Mucosa of rectum (tissue), 2 donors: ENCODE measurements around the gene GLB1L2.

Experiments
- H3K27ac ChIP-seq, 2 donors: one replicate each; pipeline ENCODE4 v1.7.0; 2013; ENCODE audit warnings: inconsistent platforms in 2 of 2, low read depth in 2 of 2, low read length in 2 of 2
- H3K27me3 ChIP-seq, 2 donors: one replicate each; pipeline ENCODE4 v1.7.0; 2013; ENCODE audit warnings: low read length in 2 of 2; ENCODE audit not compliant: control insufficient read depth in 2 of 2, insufficient read depth in 2 of 2
- H3K36me3 ChIP-seq, 2 donors: one replicate each; pipeline ENCODE4 v1.7.0; 2013; ENCODE audit warnings: low read length in 2 of 2; ENCODE audit not compliant: control insufficient read depth in 2 of 2, insufficient read depth in 2 of 2
- H3K4me1 ChIP-seq, 2 donors: one replicate each; pipeline ENCODE4 v1.7.0; 2013; ENCODE audit warnings: low read length in 2 of 2, mild to moderate bottlenecking in 1 of 2; ENCODE audit not compliant: control insufficient read depth in 2 of 2, insufficient read depth in 2 of 2
- H3K4me3 ChIP-seq, 2 donors: one replicate each; pipeline ENCODE4 v1.7.0; 2013; ENCODE audit warnings: low read length in 2 of 2
- H3K9ac ChIP-seq, 2 donors: one replicate each; pipeline ENCODE4 v1.7.0; 2013; ENCODE audit warnings: low read length in 2 of 2, low read depth in 1 of 2, mild to moderate bottlenecking in 1 of 2
- H3K9me3 ChIP-seq, 2 donors: one replicate each; pipeline ENCODE4 v1.7.0; 2013; ENCODE audit warnings: low read length in 2 of 2; ENCODE audit not compliant: control insufficient read depth in 2 of 2
- donor health status: healthy.
- donor health status: Normal muscosa, but diverticular disease.

Gene GLB1L2

DNA sequence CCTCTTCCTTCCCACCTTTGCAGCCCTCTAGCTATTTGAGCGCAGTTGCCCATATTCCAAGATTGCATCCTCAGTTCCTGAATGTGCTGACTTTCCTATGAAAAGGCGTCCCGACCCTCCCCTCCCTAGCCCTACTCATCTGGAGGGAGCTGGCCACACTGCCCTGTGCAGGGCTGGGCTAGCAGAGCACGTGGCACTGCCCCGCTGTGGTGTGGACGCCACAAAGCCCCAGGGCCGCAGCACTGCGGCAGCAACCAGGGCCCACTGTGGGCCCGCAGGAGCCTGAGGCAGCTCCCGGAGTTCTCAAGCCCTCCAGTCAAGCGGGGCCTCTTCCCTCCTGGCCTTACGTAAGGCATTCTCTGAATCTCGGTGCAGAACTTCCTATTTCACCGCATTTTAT is 52.6 kb downstream of the GLB1L2 start:
- no peaks in the 10 kb centered on the region for H3K36me3 ChIP-seq
- H3K27ac ChIP-seq, result no peak overlapping the region
- no peak overlapping the region for H3K4me3 ChIP-seq
- no peaks in the 10 kb centered on the region for H3K9me3 ChIP-seq
- peaks cover 0 to 2% of the 10 kb centered on the region in 2 donors for H3K4me1 ChIP-seq
- H3K27me3 ChIP-seq, result peaks cover 0 to 4% of the 10 kb centered on the region in 2 donors
- H3K9ac ChIP-seq, result no peak overlapping the region

GRCh38 chr11:134385171-134385570 is 53.4 kb downstream of the GLB1L2 start:
- no peak overlapping the region for H3K27ac ChIP-seq
- H3K36me3 ChIP-seq, result no peaks in the 10 kb centered on the region
- peaks cover 0 to 4% of the 10 kb centered on the region in 2 donors for H3K27me3 ChIP-seq
- H3K4me3 ChIP-seq, result no peak overlapping the region
- H3K9ac ChIP-seq, result no peak overlapping the region
- H3K4me1 ChIP-seq, result peaks cover 0 to 2% of the 10 kb centered on the region in 2 donors
- H3K9me3 ChIP-seq, result no peaks in the 10 kb centered on the region

GRCh38 chr11:134385774-134386565 is 54.2 kb downstream of the GLB1L2 start:
- no peak overlapping the region for H3K9ac ChIP-seq
- H3K4me1 ChIP-seq, result peaks cover 0 to 2% of the 10 kb centered on the region in 2 donors
- no peaks in the 10 kb centered on the region for H3K9me3 ChIP-seq
- H3K27me3 ChIP-seq, result peaks cover 0 to 4% of the 10 kb centered on the region in 2 donors
- no peak overlapping the region for H3K4me3 ChIP-seq
- no peaks in the 10 kb centered on the region for H3K36me3 ChIP-seq
- no peak overlapping the region for H3K27ac ChIP-seq

- H3K9me3 ChIP-seq, result no peaks in the 10 kb centered on the region
These were observed 55.2 kb downstream of the GLB1L2 start for GRCh38 chr11:134386945-134387344.

DNA sequence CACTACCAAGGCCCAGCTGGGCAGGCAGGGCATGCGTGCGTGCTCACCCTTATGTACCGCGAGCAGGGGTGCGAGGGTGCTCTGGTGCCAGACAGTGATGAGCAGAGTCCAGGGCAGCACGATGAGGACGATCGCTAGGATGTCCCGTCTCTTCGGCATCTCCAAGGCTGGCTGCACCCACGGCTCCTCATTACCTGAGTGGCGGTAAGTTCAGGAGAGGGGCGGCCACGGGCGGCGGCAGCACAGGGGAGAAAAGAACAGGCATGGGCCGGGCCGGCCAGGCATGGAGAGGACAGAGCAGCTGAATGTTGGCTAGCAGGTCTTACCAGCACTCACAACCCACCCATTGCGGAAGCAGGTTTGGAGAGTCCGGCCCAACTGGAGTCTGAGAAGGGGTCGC is 55.7 kb downstream of the GLB1L2 start:
- no peak overlapping the region for H3K4me3 ChIP-seq
- peaks cover 0 to 4% of the 10 kb centered on the region in 2 donors for H3K27me3 ChIP-seq
- H3K36me3 ChIP-seq, result no peaks in the 10 kb centered on the region
- H3K9ac ChIP-seq, result no peak overlapping the region
- no peak overlapping the region for H3K27ac ChIP-seq
- peaks cover 0 to 2% of the 10 kb centered on the region in 2 donors for H3K4me1 ChIP-seq
- H3K9me3 ChIP-seq, result no peaks in the 10 kb centered on the region

More at GRCh38 chr11:134386945-134387344, 55.2 kb downstream of the GLB1L2 start:
- Histone ChIP-seq H3K27me3 (peaks cover 0 to 4% of the 10 kb centered on the region in 2 donors), H3K36me3 (no peaks in the 10 kb centered on the region), H3K4me3 (no peak overlapping the region), H3K4me1 (peaks cover 0 to 2% of the 10 kb centered on the region in 2 donors), H3K9ac (no peak overlapping the region), H3K27ac (no peak overlapping the region)

GRCh38 chr11:134388590-134388989 is 56.8 kb downstream of the GLB1L2 start:
- Histone ChIP-seq H3K9me3 (no peaks in the 10 kb centered on the region), H3K9ac (no peak overlapping the region), H3K27me3 (peaks cover 0 to 4% of the 10 kb centered on the region in 2 donors), H3K4me3 (no peak overlapping the region), H3K27ac (no peak overlapping the region), H3K4me1 (peaks cover 0 to 2% of the 10 kb centered on the region in 2 donors), H3K36me3 (no peaks in the 10 kb centered on the region)

GRCh38 chr11:134389464-134390180 is 57.8 kb downstream of the GLB1L2 start:
- Histone ChIP-seq H3K4me1 (peaks cover 0 to 2% of the 10 kb centered on the region in 2 donors), H3K4me3 (no peak overlapping the region), H3K27me3 (peaks cover 0 to 4% of the 10 kb centered on the region in 2 donors), H3K27ac (no peak overlapping the region), H3K9me3 (no peaks in the 10 kb centered on the region), H3K36me3 (no peaks in the 10 kb centered on the region), H3K9ac (no peak overlapping the region)

DNA sequence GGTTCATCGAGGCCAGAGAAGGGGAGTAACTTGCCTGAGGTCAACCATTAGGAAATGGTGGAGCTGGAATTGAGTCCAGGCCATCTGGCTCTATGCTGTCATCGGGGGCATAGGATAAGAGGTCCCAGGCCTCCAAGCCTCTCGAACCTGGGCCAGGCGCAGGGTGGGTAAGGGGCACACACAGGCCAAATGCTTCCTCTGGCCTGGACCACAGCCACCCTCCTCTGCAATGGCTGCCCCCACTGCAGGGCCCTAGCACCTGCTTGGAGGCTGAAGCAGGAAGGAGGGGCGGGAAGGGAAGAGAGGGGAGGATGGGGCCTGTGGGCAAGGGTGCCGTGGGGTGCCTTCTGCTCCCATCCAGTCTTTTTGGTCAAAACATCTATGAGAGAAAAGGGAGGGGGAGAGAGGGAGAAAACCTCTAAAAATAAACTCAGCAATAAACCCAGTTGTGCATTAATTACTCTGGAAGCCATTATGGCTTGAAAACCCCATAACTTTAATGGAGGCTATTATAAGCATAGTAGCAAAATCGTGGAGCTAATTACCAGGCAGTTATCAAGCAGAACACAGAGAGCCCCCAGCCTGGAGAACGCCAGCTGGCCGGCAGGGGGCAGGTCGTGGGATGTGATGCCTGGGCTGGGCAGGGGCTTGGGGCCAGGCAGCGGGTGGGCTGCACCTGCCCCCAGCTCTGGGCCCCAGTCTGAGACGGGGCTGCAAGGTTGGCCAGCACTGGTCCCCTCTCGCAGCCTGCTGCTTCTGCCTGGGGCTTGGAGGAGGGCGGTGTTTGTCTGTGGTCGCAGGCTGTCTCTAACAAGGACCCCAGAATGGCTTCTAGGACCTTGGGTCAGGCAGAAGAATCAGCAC is 59.1 kb downstream of the GLB1L2 start:
- H3K4me3 ChIP-seq, result no peak overlapping the region
- H3K4me1 ChIP-seq, result no peaks in the 10 kb centered on the region
- H3K36me3 ChIP-seq, result no peaks in the 10 kb centered on the region
- H3K9me3 ChIP-seq, result no peaks in the 10 kb centered on the region
- H3K27ac ChIP-seq, result no peak overlapping the region
- no peak overlapping the region for H3K9ac ChIP-seq
- peaks cover 0 to 3% of the 10 kb centered on the region in 2 donors for H3K27me3 ChIP-seq

DNA sequence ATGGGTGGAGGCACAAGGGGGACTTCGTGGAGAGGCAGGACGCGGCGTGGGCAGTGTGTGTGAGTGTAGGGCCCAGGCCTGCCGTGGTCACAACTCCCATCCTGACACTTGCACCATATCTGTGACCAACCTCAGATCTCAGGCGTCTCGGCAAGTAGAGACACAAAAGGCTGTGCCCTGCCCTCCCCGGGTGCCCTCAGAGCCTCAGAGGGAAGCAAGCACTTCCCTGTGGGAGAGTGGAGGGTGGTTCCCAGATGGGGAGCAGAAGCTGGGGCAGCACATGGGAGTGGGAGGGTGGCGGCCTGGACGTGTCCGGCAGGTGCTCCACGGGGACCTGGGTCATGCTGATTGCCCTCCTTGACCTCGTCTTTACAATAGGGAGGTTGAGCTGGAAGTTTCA is 59.9 kb downstream of the GLB1L2 start:
- Histone ChIP-seq H3K36me3 (no peaks in the 10 kb centered on the region), H3K9ac (no peak overlapping the region), H3K4me1 (no peaks in the 10 kb centered on the region), H3K9me3 (no peaks in the 10 kb centered on the region), H3K27me3 (no peaks in the 10 kb centered on the region), H3K27ac (no peak overlapping the region), H3K4me3 (no peak overlapping the region)
